Activated effector memory CD4-positive, alpha-beta T cell treated with Interleukin-2 at 50 U/mL for 16 hours (primary cell): Measurements from ENCODE around the gene TRA2B.

ENCODE experiments used
- DNase-seq: peaks from one replicate; pipeline ENCODE4 v3.0.0-alpha.2; 2020

Gene TRA2B

DNA sequence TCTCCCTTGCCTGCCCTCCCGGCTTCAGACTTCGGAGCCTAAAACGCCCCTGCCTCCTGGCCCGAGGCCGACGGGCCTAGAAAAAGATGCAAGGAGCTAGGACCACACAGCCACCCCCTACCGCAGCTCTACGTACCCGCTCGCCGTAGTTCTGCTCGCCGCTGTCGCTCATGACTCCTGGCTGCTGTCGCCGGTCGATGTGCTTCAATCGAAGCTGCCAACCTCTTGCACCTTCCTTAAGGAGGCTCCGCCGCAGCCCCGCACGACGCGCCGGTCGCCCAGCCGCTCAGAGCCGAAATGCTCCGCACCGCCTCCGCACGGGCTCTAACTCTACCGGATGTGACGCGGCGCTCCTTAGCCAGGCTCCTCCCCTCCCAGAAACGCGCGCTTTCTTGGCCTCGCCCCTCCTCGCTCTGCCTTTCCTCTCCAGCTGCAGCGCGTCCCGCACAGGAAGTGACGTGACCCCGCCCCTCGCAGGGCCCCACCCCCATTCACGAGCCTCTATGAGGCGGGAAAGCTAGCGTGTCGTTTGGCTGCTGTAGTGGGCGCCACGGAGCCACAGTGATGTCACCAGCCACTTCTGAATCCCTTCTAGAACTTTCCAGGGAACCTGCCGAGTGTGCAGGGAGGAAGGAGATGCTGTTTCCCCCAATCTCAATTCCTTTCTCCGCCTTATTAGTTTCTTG is at the start of gene TRA2B:
Gene TRA2B (minus strand): TSS at position 326 of the 686 bp plus-strand sequence. CDS start 154 bp downstream, at position 172.
- DNase-seq, result peak; percentile 98

GRCh38 chr3:185986198-185986777 is 48.5 kb upstream of the TRA2B start:
- DNase-seq, result no peak

GRCh38 chr3:185984203-185984602 is 46.4 kb upstream of the TRA2B start:
- no peak for DNase-seq

DNA sequence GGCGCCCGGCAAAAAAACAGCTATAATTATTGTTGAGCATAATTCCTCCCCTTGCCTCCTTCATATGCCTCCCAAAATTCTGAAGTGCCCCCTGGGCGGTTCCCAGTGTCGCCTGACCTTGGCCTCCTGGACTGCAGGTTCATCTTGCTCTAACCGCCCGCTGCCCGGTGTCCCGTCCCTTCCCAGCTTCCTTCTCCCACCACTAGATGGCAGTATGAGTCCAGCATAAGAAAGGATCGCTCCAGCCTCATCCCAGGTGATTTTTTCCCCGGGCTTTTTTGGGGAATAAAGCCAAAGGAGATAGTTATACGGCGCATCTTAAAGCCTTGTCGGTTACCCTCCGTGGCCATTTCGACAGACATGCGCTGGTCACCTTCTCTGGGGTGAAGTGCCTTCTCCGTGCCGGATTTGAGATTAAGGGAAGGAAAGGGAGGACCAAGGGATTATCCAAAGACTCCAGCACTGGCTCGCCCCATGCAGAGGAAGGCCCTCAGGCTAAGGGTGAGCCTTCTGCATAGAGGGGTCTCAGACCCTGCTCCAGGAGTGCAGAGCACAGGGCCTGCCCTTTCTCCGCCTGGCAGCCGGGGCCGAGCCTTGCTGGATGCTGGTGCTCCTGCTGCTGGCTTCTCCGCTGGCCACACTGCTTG is 45.8 kb upstream of the TRA2B start:
- peak; percentile 16 for DNase-seq

- no peak for DNase-seq
Measured at GRCh38 chr3:185982632-185983031, 44.8 kb upstream of the TRA2B start.

GRCh38 chr3:185981621-185982020 is 43.8 kb upstream of the TRA2B start:
- no peak for DNase-seq

GRCh38 chr3:185979721-185980121 is 41.9 kb upstream of the TRA2B start:
- no peak for DNase-seq

GRCh38 chr3:185978516-185978915 is 40.7 kb upstream of the TRA2B start:
- DNase-seq, result no peak

- DNase-seq, result no peak
Measured at GRCh38 chr3:185977679-185978040, 39.8 kb upstream of the TRA2B start.

GRCh38 chr3:185976977-185977678 is 39.3 kb upstream of the TRA2B start:
- DNase-seq, result peak; percentile 61

- no peak for DNase-seq
Measured at GRCh38 chr3:185976100-185976499, 38.3 kb upstream of the TRA2B start.

DNA sequence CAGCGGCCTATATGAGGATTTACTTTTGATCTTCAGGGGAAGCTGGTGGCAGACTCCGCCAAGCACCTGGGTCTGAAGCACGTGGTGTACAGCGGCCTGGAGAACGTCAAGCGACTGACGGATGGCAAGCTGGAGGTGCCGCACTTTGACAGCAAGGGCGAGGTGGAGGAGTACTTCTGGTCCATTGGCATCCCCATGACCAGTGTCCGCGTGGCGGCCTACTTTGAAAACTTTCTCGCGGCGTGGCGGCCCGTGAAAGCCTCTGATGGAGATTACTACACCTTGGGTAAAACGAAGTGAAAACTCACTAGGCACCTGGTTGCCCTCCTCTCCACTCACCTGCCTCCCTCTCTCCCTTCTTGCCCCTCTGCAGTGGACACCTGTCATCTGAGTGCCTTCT is 33.8 kb upstream of the TRA2B start:
- DNase-seq, result no peak

GRCh38 chr3:185968168-185968567 is 30.4 kb upstream of the TRA2B start:
- DNase-seq, result no peak

GRCh38 chr3:185966655-185967054 is 28.8 kb upstream of the TRA2B start:
- DNase-seq, result no peak

DNA sequence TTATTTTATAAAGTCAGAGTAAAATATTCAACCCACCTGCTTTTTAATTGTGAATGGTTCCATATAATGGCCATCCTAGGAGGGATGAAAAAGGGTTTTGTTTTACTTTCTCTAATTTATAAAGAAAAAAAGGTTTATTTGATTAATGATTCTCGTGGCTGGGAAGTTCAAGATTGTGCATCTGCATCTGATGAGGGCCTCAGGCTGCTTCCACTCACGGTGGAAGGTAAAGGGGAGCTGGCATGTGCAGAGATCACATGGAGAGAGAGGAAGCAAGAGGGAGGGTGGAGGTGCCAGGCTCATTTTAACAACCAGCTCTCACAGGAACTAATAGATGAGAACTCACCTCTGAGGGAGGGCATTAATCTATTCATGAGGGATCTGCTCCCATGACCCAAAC is 27.7 kb upstream of the TRA2B start:
- DNase-seq, result no peak

DNA sequence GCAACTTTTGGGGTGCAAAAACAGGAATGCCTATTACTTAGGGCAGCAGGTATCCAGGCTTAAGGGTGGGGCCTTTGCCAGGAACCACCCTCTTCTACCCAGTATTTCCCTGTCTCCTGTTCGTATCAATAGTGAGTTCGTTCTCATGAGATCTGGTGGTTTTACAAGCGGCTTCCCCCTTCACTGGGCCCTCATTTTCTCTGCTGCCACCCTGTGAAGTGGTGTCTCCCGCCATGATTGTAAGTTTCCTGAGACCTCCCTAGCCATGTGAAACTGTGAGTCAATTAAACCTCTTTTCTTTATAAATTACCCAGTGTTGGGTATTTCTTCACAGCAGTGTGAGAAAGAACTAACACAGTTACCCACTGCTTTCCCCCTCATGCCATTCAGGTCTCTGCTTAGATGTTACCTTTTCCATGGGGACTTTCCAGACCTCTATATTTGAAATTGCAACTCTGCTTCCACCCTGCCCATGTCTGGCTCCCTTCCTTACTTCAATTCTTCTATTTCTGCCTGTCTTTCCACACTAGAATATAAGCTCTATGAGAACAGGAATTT is 23.9 kb upstream of the TRA2B start:
- no peak for DNase-seq

DNA sequence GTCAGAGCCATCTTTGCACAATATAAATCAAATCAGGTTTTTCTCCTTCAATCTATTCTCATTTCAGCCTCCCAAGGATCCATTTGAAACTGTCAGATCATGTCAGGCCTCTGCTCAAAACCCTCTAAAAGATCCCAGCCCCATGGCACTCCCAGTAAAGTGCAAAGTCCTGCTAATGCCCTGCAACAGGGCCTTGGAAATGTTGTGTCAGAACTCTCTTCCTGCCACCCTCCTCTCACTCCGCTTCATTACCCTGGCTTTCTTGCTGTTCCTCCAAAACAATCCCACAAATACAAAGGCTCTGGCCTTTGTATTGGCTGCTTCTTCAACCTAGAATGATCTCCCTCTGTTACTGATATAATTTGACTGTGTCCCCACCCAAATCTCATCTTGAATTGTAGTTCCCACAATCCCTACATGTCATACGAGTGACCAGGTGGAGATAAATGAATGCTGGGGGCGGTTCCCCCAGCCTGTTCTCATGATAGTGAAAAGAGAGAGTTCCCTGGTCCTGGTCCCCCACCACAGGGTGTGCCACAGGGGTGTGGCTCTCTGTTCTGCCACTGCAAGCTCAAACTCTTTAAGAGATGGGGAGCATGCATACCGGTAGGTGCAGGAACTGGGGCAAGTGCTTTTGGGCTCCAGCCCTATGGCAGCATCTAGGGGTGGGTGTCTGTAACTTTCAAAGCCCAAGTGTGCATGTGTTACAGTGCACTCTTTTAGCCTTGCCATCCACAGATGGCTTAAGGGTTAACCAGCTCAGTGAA is 22.9 kb upstream of the TRA2B start:
- DNase-seq, result no peak

GRCh38 chr3:185959609-185960521 is 22.1 kb upstream of the TRA2B start:
- DNase-seq, result no peak

GRCh38 chr3:185958626-185959025 is 20.8 kb upstream of the TRA2B start:
- no peak for DNase-seq

- no peak for DNase-seq
Measured at GRCh38 chr3:185956244-185956643, 18.4 kb upstream of the TRA2B start.

DNA sequence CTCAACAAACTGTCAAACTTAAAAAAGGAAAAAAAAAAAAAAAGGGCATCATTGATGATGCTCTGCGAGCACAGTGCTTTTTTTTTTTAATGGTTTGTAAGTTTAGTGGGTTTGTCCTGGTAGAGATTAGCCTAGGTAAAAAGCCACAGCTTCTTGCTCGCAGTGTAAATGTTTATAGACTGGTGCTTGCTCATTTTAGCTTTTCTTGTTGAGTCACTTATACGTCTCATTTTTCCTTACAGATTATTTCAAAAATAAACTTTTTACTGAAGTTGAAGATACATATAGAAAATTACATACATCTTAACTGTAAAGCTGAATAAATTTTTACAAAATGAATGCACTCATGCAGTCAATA is 16.5 kb upstream of the TRA2B start:
- DNase-seq, result no peak

GRCh38 chr3:185950728-185951127 is 12.9 kb upstream of the TRA2B start:
- no peak for DNase-seq
